HG03108 (cell line): Measurements from ENCODE around the gene CEP57L1.
"Not testable (repeated sequence)": the region's sequence is repeated elsewhere in the genome, so short reads cannot be mapped to it uniquely, and the experiment has no call there.

ENCODE experiments used
- ATAC-seq: cut with Tn5 transposase; IDR thresholded peaks from one replicate; pipeline ENCODE4 v1.9.1; 2021; ENCODE audit warnings: moderate library complexity; ENCODE audit not compliant: unreplicated experiment

The CEP57L1 gene

GRCh38 chr6:109073344-109074132 is 21.8 kb upstream of the CEP57L1 start:
- no peak for ATAC-seq

- no peak for ATAC-seq
Measured at GRCh38 chr6:109074133-109074415, 21.2 kb upstream of the CEP57L1 start.

GRCh38 chr6:109075934-109076333 is 19.4 kb upstream of the CEP57L1 start:
- no peak for ATAC-seq

GRCh38 chr6:109076377-109076776 is 18.9 kb upstream of the CEP57L1 start:
- no peak for ATAC-seq

GRCh38 chr6:109079981-109080380 is 15.3 kb upstream of the CEP57L1 start:
- no peak for ATAC-seq

GRCh38 chr6:109081026-109081425 is 14.3 kb upstream of the CEP57L1 start:
- ATAC-seq = no peak

GRCh38 chr6:109081516-109082187 is 13.7 kb upstream of the CEP57L1 start:
- no peak for ATAC-seq

GRCh38 chr6:109082188-109082577 is 13.1 kb upstream of the CEP57L1 start:
- ATAC-seq = no peak

- no peak for ATAC-seq
Measured at GRCh38 chr6:109083657-109084056, 11.7 kb upstream of the CEP57L1 start.

- not testable (repeated sequence) for ATAC-seq
Measured at GRCh38 chr6:109084146-109084545, 11.2 kb upstream of the CEP57L1 start.

- ATAC-seq = no peak
Measured at GRCh38 chr6:109087661-109088264, 7.5 kb upstream of the CEP57L1 start.

GRCh38 chr6:109088995-109089394 is 6.3 kb upstream of the CEP57L1 start:
- ATAC-seq = no peak

GRCh38 chr6:109091314-109092024 is 3.8 kb upstream of the CEP57L1 start:
- no peak for ATAC-seq

- no peak for ATAC-seq
Measured at GRCh38 chr6:109092074-109092473, 3.2 kb upstream of the CEP57L1 start.

- no peak for ATAC-seq
Measured at GRCh38 chr6:109093732-109094415, 1.4 kb upstream of the CEP57L1 start.

- ATAC-seq = peak; percentile 51
Measured at GRCh38 chr6:109094416-109095035, 781 bp upstream of the CEP57L1 start, which contains the start of gene SESN1. SESN1 (minus strand) TSS chr6:109094846; CDS start chr6:109094073, 773 bp downstream.

- no peak for ATAC-seq
Measured at GRCh38 chr6:109095835-109096084, 453 bp downstream of the CEP57L1 start.

- no peak for ATAC-seq
Measured at GRCh38 chr6:109096208-109096607, 901 bp downstream of the CEP57L1 start.

- ATAC-seq = no peak
Measured at GRCh38 chr6:109097661-109098060, 2.4 kb downstream of the CEP57L1 start.

GRCh38 chr6:109102762-109103161 is 7.5 kb downstream of the CEP57L1 start:
- no peak for ATAC-seq

GRCh38 chr6:109103942-109104341 is 8.6 kb downstream of the CEP57L1 start:
- peak; percentile 59 for ATAC-seq
